ENCODE results near the gene TMEM43.
"Not testable (repeated sequence)": the region's sequence is repeated elsewhere in the genome, so short reads cannot be mapped to it uniquely, and the experiment has no call there.

The TMEM43 gene, protein sequence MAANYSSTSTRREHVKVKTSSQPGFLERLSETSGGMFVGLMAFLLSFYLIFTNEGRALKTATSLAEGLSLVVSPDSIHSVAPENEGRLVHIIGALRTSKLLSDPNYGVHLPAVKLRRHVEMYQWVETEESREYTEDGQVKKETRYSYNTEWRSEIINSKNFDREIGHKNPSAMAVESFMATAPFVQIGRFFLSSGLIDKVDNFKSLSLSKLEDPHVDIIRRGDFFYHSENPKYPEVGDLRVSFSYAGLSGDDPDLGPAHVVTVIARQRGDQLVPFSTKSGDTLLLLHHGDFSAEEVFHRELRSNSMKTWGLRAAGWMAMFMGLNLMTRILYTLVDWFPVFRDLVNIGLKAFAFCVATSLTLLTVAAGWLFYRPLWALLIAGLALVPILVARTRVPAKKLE

DNA sequence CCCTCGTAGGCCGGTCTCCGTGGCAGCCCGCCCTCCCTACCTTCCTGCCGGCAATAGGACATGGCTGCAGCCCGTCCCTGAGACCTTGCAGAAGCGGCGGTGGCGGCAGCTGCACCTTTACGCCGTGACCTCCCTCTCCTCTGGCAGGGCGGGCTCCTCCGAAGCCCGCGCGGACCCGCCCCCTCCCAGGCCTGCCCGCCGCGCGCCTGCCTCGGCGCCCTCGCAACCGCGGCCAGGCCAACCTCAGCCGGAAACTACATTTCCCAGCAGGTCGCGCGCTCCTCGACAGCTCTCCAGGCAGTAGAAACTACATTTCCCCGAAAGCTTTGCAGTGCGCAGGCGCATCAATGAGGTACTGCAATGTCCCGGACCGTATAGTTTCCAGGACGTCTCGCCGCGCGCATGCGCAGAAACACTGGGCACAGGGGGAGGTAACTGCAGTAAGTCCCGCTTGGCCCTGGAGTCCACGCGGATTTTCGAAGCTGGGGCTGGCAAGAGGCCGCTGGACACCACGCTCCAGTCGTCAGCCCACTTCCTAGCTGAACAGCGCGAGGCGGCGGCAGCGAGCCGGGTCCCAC, at the start of gene TMEM43, which contains the start of gene CHCHD4:
Gene TMEM43, plus strand, starts transcription at position 438 of the 578 bp plus-strand sequence. CDS start 142 bp downstream, outside the sequence.
Gene CHCHD4, minus strand, starts transcription at position 256 of the 578 bp plus-strand sequence. Its CDS starts 194 bp downstream, at position 62.
- peak within 1 kb of the TSS; percentile 87 for H3K4me3 ChIP-seq (ENCODE audit: low read depth, low read length)
- peak; percentile 98 for DNase-seq (ENCODE audit: low read depth)
- in situ Hi-C loops (cut with HindIII; ENCODE audit: low sequenced_read_pairs) = no loop called here
- TF ChIP-seq, protein P1, sequence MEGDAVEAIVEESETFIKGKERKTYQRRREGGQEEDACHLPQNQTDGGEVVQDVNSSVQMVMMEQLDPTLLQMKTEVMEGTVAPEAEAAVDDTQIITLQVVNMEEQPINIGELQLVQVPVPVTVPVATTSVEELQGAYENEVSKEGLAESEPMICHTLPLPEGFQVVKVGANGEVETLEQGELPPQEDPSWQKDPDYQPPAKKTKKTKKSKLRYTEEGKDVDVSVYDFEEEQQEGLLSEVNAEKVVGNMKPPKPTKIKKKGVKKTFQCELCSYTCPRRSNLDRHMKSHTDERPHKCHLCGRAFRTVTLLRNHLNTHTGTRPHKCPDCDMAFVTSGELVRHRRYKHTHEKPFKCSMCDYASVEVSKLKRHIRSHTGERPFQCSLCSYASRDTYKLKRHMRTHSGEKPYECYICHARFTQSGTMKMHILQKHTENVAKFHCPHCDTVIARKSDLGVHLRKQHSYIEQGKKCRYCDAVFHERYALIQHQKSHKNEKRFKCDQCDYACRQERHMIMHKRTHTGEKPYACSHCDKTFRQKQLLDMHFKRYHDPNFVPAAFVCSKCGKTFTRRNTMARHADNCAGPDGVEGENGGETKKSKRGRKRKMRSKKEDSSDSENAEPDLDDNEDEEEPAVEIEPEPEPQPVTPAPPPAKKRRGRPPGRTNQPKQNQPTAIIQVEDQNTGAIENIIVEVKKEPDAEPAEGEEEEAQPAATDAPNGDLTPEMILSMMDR (IDR thresholded peaks at IDR 0.05; ENCODE audit: low read depth, low read length, missing control alignments) = no peak

DNA sequence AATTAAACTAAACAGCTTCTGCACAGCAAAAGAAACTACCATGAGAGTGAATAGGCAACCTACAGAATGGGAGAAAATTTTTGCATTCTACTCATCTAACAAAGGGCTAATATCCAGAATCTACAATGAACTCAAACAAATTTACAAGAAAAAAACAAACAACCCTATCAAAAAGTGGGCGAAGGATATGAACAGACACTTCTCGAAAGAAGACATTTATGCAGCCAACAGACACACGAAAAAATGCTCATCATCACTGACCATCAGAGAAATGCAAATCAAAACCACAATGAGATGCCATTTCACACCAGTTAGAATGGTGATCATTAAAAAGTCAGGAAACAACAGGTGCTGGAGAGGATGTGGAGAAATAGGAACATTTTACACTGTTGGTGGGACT, 49.6 kb upstream of the TMEM43 start:
- DNase-seq (ENCODE audit: low read depth); H3K4me3 ChIP-seq (ENCODE audit: low read depth, low read length); in situ Hi-C loops (cut with HindIII; ENCODE audit: low sequenced_read_pairs): not testable (repeated sequence)

DNA sequence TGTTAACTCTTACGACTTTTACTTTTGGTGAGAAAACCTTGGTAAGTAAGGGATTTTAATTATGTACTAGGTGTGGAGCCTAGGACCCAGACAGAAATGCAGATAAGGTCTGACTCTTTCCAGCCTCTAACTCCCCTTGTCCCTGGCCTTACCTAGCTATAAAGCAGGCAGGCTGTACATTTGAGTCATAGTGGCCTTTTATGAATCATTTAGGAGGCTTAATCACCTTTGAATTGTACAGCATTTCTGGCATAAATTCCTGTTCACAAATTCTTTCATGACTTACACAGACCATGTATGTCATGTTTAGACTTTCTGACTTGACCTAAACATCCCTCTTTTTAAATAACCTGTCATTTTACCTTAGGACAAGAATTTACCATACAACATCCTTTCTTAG, 47.5 kb upstream of the TMEM43 start:
- in situ Hi-C loops (cut with HindIII; ENCODE audit: low sequenced_read_pairs) = no loop called here
- H3K4me3 ChIP-seq (ENCODE audit: low read depth, low read length) = no peak overlapping the region
- TF ChIP-seq, protein P1 (IDR thresholded peaks at IDR 0.05; ENCODE audit: low read depth, low read length, missing control alignments) = no peak
- DNase-seq (ENCODE audit: low read depth) = no peak

GRCh38 chr3:14082108-14082657, 42.7 kb upstream of the TMEM43 start:
- TF ChIP-seq, protein P1 (IDR thresholded peaks at IDR 0.05; ENCODE audit: low read depth, low read length, missing control alignments) = no peak
- no peak for DNase-seq (ENCODE audit: low read depth)
- in situ Hi-C loops (cut with HindIII; ENCODE audit: low sequenced_read_pairs) = no loop called here
- no peak overlapping the region for H3K4me3 ChIP-seq (ENCODE audit: low read depth, low read length)

GRCh38 chr3:14087461-14087860, 37.4 kb upstream of the TMEM43 start:
- H3K4me3 ChIP-seq (ENCODE audit: low read depth, low read length); DNase-seq (ENCODE audit: low read depth); in situ Hi-C loops (cut with HindIII; ENCODE audit: low sequenced_read_pairs): not testable (repeated sequence)

GRCh38 chr3:14091959-14092358, 32.9 kb upstream of the TMEM43 start:
- not testable (repeated sequence) for H3K4me3 ChIP-seq (ENCODE audit: low read depth, low read length)

GRCh38 chr3:14092464-14092863, 32.4 kb upstream of the TMEM43 start:
- no peak overlapping the region for H3K4me3 ChIP-seq (ENCODE audit: low read depth, low read length)
- TF ChIP-seq, protein P1 (IDR thresholded peaks at IDR 0.05; ENCODE audit: low read depth, low read length, missing control alignments) = no peak
- in situ Hi-C loops (cut with HindIII; ENCODE audit: low sequenced_read_pairs) = no loop called here
- DNase-seq (ENCODE audit: low read depth) = no peak

More at GRCh38 chr3:14091959-14092358, 32.9 kb upstream of the TMEM43 start:
- in situ Hi-C loops (cut with HindIII; ENCODE audit: low sequenced_read_pairs); DNase-seq (ENCODE audit: low read depth): not testable (repeated sequence)

GRCh38 chr3:14093831-14094230, 31.0 kb upstream of the TMEM43 start:
- TF ChIP-seq, protein P1 (IDR thresholded peaks at IDR 0.05; ENCODE audit: low read depth, low read length, missing control alignments) = no peak
- no peak for DNase-seq (ENCODE audit: low read depth)
- in situ Hi-C loops (cut with HindIII; ENCODE audit: low sequenced_read_pairs) = no loop called here

More at GRCh38 chr3:14093831-14094230, 31.0 kb upstream of the TMEM43 start:
- no peak overlapping the region for H3K4me3 ChIP-seq (ENCODE audit: low read depth, low read length)
